Chondrocyte (in vitro differentiated cells): Measurements from ENCODE around the gene TARDBP. TPM values are rescaled to one million over a fixed set of nuclear protein-coding genes. Genes with fewer than 3 reads are reported as not detected.
"Not testable (repeated sequence)": the region's sequence is repeated elsewhere in the genome, so short reads cannot be mapped to it uniquely, and the experiment has no call there.

Experiments
- DNase-seq: peaks from one replicate; pipeline ENCODE4 v3.0.0; 2021; ENCODE audit warnings: mixed read lengths, low spot score
- H3K27ac Mint-ChIP-seq: one replicate; pipeline ENCODE4 v1.8.0; 2021; ENCODE audit warnings: mild to moderate bottlenecking, moderate library complexity, mixed read lengths; ENCODE audit not compliant: unreplicated experiment
- H3K27me3 Mint-ChIP-seq: 2 replicates; pipeline ENCODE4 v1.8.0; 2021; ENCODE audit warnings: low read depth, mixed read lengths
- H3K36me3 Mint-ChIP-seq: 2 replicates; pipeline ENCODE4 v1.8.0; 2021; ENCODE audit warnings: low read depth, mixed read lengths
- H3K4me1 Mint-ChIP-seq: 2 replicates; pipeline ENCODE4 v1.8.0; 2021; ENCODE audit warnings: low read depth, mild to moderate bottlenecking, mixed read lengths
- H3K4me3 Mint-ChIP-seq: one replicate; pipeline ENCODE4 v1.8.0; 2021; ENCODE audit warnings: mild to moderate bottlenecking, moderate library complexity, mixed read lengths; ENCODE audit not compliant: unreplicated experiment
- H3K9me3 Mint-ChIP-seq: 2 replicates; pipeline ENCODE4 v1.8.0; 2021; ENCODE audit warnings: low read depth, mixed read lengths
- CTCF ChIP-seq: fragments of 200-600 bp; sonication (generic); IDR thresholded peaks from 2 replicates; pipeline ENCODE4 v1.5.0; 2021; ENCODE audit warnings: antibody characterized with exemption, mild to moderate bottlenecking, moderate library complexity
- total RNA-seq: library from RNA; stranded (reverse); gene quantifications from 3 replicates; pipeline ENCODE4 v1.2.1, GENCODE V29; 2021

Gene TARDBP
- total RNA-seq, 1 donor from 2014 or later = 103 TPM

- no peaks in the 10 kb centered on the region for H3K4me1 Mint-ChIP-seq
- no peak for TF ChIP-seq CTCF
- no peak overlapping the region for H3K4me3 Mint-ChIP-seq
- no peaks in the 10 kb centered on the region for H3K9me3 Mint-ChIP-seq
- DNase-seq = no peak
- H3K36me3 Mint-ChIP-seq = peaks cover 20% of the 10 kb centered on the region
- no peaks in the 10 kb centered on the region for H3K27me3 Mint-ChIP-seq
- H3K27ac Mint-ChIP-seq = no peak overlapping the region
Observed at GRCh38 chr1:11028018-11028417, 15.6 kb downstream of the TARDBP start.

- Mint-ChIP-seq H3K27me3 (no peaks in the 10 kb centered on the region), H3K4me3 (no peak overlapping the region), H3K9me3 (no peaks in the 10 kb centered on the region), H3K27ac (no peak overlapping the region), H3K36me3 (peaks cover 5% of the 10 kb centered on the region), H3K4me1 (no peaks in the 10 kb centered on the region)
- TF ChIP-seq CTCF = no peak
- DNase-seq = no peak
Observed at GRCh38 chr1:11030865-11031264, 18.4 kb downstream of the TARDBP start.

GRCh38 chr1:11031624-11032262 is 19.3 kb downstream of the TARDBP start:
- peaks cover 3% of the 10 kb centered on the region for H3K36me3 Mint-ChIP-seq
- no peak for DNase-seq
- no peak overlapping the region for H3K27ac Mint-ChIP-seq
- H3K9me3 Mint-ChIP-seq = no peaks in the 10 kb centered on the region
- TF ChIP-seq CTCF = no peak
- no peaks in the 10 kb centered on the region for H3K27me3 Mint-ChIP-seq
- no peak overlapping the region for H3K4me3 Mint-ChIP-seq
- no peaks in the 10 kb centered on the region for H3K4me1 Mint-ChIP-seq

GRCh38 chr1:11037019-11037739 is 24.7 kb downstream of the TARDBP start:
- H3K9me3 Mint-ChIP-seq, H3K36me3 Mint-ChIP-seq, H3K27ac Mint-ChIP-seq, H3K4me1 Mint-ChIP-seq, H3K4me3 Mint-ChIP-seq, DNase-seq, H3K27me3 Mint-ChIP-seq: not testable (repeated sequence)

- Mint-ChIP-seq H3K4me3 (no peak overlapping the region), H3K9me3 (no peaks in the 10 kb centered on the region), H3K36me3 (no peaks in the 10 kb centered on the region), H3K27ac (no peak overlapping the region), H3K27me3 (no peaks in the 10 kb centered on the region), H3K4me1 (peaks cover 8% of the 10 kb centered on the region)
- DNase-seq = no peak
- peak; percentile 96 for TF ChIP-seq CTCF
Observed at GRCh38 chr1:11037740-11038182, 25.3 kb downstream of the TARDBP start.
